ENCODE measurements around the gene OSBPL3. TPM values are rescaled to one million over a fixed set of nuclear protein-coding genes. Genes with fewer than 3 reads are reported as not detected.

OSBPL3 gene
- total RNA-seq, 1 experiment from 2014 or later, result 39.4 TPM

DNA sequence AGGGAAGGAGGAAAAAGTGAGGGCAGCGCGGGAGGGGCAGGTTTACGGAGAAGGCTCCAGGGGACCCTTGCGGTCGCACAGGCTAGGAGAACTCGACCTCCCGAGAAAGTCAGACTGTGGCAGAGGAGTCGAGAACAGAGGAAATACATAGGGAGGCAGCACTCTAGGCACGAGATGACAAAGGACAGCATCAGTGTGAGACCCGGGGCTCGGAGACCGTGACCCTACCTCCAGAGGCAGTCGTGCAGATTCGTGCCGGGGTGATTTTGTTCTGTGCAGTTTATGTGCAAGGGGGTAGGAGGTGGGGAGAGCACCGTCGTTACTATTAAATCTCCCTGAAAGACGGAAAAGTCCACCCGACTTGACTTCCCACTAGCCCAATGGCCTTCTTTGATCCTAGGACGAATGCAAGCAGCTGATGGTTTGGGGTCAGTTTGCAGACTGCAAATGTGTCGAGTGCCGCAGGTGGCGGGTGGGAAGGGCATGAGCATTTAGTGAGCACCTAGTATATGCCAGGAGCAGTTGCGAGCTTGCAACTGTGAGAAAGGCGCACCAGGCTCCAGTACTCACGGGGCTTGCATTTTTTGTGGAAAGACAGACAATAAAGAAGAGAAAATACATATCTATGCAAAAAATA lies 674 bp upstream of the OSBPL3 start:
- DNase-seq (ENCODE audit: low read depth), result peak; percentile 58

DNA sequence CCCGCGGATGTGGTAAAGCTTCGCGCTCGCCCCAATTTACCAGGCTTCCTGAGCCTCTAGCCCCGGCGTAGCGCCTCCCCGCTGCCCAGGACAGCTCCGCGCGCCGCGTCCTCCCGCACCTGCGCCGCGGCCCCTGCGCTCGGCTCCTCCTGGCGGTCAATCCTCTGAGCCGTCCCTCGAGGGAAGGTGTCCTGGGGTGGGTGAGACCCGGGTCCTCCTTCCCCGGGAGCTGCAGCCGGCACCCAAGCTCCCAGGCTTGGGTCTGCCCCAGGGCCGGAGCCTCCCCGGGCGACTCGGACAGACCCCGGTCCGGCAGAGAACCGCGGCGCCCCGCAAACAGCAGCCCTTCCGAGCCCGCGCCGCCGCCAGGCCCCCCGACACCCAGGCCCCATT lies 512 bp downstream of the OSBPL3 start:
- DNase-seq (ENCODE audit: low read depth), result peak; percentile 82

DNA sequence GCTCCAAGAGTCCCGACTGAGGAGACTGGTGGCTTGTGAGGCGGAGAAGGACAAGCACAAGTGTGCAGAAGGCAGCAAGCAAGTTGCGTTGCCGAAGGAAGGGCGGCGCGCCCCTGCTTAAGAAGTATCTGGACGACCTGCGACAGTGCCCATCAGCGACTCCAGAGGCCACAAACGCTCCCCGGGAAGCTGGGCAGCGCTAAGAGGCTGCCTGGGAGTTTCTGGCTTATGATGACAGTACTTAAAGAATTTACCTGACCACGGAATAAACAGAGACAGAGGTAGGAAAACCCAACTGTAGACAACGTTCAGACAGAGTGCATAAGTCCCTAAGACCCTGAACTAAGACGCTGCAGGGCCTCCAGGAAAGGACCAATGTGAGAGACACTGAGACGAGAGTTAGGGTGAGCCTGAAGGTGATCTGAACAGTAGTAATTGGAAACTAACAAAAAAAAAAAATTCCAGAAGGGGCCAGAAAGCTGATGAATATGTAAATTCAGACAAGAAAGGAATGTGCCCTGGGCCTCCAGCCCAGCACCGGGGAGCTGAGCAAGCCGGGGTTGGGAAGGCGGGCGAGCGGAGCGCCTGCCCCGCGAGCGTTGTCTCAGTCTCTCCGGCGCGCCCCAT lies 1.0 kb downstream of the OSBPL3 start:
- DNase-seq (ENCODE audit: low read depth), result no peak

DNA sequence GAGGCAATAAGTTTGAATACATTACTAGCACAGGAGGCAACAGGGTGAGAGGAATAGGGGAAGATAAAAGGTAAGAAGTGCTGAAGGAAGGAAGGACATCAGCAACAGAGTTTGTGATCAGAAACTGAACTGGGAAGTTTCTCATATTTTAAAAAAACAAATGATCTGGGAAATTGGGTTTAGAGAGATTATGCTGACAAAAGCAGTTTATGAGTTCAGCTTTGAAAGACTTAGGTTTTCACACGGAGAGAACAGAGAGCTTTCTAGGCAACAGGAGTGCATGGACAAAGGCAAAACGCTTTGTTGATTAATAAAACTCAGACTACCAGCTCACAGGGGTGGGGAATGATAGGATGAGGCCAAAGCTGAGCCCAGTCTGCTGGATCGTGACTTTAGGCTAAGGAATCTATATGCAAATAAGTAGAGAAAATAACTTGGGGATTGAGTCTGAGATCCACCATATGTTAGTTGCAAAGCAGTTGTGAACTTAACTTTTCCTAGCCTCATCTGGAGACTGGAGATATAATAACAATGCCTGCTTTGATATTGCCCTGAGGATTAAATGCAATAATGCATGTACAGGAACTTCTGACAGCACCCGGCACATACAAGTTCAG lies 4.2 kb downstream of the OSBPL3 start:
- peak; percentile 34 for DNase-seq (ENCODE audit: low read depth)

DNA sequence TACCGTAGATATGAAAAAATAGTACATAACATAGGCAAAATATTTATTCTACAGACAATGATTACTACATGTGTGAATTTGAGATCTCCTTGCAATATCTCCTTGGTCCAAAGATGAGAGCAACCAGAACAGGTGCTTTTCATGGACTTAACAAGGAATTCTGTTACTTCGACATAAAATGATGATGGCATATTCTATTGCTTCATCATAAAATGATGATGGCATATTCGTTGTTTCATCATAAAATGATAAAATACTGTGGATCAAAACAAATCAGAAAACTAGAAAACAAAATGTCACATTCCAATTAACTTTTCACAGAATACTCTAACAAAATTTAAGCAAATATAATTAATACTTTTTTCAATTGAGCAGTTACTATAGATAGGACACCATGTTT lies 4.8 kb downstream of the OSBPL3 start:
- DNase-seq (ENCODE audit: low read depth), result no peak

DNA sequence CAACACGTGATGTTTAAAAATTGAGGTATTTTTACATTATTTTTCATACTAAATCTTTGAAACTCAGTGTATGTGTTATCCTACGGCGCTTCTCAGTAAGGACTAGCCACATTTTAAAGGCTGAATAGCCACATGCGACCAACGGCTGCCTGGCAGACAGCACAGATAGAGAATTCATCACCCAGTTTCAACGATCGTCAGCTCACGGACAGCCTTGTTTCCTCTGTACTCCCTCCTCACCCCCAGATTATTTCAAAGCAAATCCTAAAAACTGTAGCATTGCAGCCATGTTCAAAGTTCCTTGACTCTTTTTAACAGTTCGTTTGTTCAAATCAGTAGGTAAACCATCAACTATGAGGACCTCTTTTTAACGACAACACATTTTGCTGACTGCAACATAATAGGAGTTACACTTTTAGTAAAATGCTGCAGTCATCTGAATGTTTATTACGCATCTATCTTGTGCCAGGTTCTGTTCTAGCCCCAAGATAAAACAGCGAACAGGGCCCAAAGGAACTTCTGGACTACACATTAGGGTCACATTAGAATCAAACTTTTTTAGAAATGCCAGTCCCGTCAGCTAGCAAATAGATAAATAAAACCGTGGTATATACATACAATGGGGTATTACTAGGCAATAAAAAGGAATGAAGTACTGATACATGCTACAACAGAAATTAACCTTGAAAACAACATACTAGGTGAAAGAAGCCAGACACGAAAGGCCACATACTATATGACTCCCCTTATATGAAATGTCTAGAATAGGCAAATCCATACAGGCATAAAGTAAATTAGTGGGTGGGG lies 5.7 kb downstream of the OSBPL3 start:
- no peak for DNase-seq (ENCODE audit: low read depth)

DNA sequence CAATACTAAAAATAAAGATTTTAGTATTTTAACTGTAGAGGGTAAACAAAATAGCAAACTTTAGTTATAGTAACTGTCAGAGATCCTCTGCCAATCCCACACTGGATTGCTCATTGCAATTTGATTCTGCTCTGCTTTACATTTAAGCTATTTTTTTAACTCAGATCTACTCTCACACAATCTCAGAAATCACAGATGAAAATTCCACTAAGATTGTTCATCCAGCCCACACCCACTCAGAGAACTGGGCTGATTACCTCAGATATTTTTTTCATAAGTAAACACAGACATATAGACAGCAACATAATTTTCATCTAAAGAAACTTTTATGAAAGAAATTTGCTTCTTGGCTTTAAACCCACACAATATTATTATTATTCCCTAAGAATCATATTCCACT lies 7.0 kb downstream of the OSBPL3 start:
- DNase-seq (ENCODE audit: low read depth), result peak; percentile 33

DNA sequence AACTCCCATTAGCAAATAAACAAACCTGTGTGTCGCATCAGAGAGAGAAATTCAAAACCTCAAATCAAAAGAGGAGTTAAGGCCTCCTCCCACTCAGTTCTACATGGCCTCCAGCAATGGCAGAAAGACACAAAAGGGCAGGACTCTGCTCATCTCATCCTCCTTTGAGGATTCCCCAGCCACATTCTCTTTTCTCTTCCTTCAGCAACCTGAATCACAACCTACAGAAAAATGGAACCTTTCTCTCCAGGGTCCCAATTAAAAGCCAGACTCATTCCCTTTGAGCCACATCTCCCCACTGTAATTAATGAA lies 7.9 kb downstream of the OSBPL3 start:
- DNase-seq (ENCODE audit: low read depth), result peak; percentile 62

DNA sequence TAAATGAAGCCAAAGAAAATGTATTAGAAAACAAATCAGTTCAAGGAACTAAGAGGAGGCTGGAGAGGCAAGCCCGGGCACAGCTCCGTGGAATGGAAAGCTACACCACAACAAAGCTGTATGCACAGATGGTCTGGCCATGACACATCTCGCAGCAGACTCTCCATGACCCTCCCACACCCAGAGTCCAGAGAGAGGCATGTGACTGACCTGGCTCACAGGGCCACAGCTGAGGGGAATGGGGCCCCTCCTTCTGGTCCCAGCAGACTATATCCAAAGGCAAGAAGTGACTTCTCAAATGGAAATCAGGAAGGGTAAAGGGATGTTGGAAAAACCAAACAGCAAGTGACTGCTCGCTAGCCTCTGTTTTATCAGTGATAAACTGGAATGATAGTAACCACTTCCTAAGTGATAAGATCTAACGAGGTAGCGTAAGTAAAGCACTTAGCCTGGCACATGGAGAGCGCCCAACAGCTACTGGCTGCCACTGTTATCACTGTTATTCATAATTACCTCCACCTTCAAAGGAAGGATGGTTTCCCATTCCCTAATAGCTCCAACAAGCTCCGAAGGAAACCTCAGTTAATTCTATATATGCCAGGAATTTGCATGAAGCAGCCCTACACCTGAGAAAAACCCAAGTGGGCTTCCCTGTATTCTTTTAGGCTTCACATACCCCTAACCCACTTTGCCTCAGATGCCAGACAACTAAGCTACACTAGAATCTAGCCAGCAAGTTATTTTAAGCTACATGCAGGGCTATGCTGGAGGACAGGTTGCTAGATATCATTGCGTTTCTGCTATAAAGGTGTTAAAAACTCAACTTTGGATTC lies 8.4 kb downstream of the OSBPL3 start:
- DNase-seq (ENCODE audit: low read depth), result peak; percentile 99

DNA sequence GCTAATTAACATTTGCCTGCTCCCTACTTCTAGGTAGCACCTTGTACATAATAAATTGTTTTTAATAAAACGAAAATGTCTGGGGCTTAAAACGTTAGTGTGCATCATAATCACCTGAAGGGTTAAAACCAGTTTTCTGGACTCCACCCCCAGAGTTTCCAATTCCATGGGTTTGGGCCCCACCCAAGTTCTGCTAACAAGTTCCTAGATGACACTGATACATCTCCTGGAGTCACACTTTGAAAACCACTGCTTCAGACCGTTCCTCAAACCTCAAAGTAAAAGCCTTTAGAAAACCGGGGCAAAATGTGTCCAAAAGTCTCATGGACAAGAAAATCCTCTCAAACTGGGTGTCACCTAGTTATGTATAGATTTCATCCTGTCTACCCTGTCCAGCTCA lies 9.3 kb downstream of the OSBPL3 start:
- peak; percentile 81 for DNase-seq (ENCODE audit: low read depth)

DNA sequence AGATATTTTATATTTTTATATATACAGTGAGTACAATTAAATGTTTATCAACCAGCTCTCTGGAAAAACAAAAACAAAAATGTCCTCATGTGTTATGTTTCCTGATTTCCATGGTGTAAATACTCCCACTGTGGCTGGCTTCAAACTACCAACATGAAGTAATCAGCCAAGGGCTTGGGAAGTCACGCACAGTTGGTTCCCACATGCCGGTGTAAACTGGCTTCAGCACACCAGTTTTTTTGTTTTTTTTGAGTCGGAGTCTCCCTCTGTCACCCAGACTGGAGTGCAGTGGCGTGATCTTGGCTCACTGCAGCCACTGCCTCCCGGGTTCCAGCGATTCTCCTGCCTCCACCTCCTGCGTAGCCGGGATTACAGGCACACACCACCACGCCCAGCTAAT lies 11.8 kb downstream of the OSBPL3 start:
- no peak for DNase-seq (ENCODE audit: low read depth)

DNA sequence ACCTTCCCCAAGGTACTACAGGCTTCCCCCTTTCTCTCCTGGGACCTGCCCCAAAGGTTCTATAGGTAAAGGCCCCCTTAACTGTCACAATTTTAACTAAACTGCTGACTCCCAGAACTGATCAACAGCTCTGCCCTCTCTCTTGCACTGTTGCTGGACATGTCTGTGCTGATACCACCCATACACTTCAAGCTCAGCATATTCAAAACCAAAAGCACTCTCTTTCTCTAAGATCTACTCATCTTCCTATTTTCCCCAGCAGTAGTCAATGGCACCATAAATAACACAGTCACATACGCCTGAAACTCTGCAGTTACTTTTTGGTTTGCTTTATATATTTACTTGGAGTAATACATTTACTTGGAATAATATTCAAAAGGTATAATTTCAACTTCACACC lies 12.3 kb downstream of the OSBPL3 start:
- no peak for DNase-seq (ENCODE audit: low read depth)

DNA sequence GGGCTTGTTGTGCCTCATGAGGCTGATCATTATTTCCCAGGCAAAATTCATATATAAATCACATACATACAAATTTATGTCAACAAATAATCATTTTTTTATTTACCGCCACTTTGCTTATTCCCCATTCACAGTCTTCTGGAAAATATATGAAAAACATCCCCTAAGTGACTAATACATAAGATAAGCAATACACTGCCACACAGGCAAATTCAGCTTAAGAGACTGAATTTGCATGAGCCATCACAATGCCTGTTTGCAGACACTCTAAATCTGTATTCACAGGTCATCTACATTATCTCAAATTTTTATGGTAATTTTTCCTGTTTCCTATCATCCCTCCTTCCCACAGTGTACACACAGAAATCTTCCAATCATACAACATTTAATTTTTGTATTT lies 13.2 kb downstream of the OSBPL3 start:
- no peak for DNase-seq (ENCODE audit: low read depth)

DNA sequence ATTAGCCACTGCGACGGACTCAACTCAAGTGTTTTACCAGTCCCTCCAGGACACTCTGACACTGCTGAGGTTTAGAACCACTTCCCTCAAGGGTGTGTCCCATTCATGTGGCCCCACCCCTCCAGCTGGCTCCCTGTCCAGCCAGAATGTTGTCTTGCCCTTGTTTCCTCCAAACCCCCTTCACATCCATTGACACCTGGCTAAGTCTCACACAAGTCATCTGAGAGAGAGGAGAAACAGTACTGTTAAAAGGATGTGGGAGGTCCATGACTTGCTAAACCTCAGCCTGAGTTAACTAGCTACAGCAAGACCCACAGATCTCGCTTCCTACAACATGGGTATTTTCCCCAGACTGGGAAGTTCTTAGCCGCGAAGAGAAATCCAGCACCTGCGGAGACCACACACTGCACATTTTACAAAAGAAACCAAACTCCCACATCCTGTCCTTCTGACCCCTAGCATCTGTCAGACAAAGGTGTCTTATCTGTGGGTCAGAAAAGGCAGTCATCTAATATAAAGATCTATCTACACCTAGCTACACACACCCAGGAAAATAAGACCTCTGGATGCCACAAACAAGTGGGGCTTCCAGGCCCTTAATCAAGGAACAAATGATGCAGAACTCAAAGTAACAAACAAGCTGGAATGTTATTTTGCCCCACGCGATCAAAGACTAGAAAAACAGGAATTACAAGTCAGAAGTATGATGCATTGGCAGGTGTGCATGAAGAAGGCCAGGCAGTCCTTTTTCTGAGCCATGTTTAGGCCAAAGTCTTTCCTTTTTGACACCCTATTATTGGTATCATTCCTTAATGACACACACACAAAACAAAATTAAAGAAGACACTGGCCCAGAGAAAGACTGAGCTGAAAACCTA lies 13.9 kb downstream of the OSBPL3 start:
- DNase-seq (ENCODE audit: low read depth), result peak; percentile 63

DNA sequence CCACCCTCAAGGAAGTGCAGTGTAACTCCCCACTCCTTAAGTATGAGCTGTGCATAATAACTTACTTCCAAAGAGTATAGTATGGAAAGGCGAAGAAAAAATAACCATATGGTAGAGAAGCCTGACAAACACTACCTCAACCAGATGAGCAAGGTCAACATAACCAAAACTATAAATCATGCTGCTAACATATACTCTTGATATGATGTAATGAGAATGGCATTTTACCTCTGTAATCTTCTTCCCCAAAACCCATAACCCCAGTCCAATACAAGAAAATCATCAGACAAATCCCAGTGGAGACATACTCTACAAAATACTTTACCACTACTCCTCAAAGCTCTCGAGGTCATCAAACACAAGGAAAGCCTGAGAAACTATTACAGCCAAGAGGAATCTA lies 15.8 kb downstream of the OSBPL3 start:
- no peak for DNase-seq (ENCODE audit: low read depth)

DNA sequence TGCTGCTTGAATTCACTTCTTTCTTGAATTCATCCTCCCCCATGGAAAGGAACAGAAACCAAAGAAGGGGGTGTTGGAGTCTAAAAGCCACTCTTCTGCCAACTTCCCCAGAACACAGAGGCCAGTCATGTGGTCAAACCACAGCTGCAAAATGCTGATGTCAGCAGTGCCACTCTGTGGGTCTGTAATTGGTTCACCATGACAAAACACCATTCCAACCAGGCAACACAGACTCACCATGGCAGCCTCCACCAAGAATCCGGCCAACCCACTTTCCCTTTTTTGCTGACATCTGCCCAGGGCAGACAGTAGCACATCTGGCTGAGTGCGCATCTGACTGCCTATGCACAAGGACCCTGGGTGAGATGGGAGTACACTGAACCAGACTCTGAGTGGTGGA lies 16.8 kb downstream of the OSBPL3 start:
- DNase-seq (ENCODE audit: low read depth), result peak; percentile 97

DNA sequence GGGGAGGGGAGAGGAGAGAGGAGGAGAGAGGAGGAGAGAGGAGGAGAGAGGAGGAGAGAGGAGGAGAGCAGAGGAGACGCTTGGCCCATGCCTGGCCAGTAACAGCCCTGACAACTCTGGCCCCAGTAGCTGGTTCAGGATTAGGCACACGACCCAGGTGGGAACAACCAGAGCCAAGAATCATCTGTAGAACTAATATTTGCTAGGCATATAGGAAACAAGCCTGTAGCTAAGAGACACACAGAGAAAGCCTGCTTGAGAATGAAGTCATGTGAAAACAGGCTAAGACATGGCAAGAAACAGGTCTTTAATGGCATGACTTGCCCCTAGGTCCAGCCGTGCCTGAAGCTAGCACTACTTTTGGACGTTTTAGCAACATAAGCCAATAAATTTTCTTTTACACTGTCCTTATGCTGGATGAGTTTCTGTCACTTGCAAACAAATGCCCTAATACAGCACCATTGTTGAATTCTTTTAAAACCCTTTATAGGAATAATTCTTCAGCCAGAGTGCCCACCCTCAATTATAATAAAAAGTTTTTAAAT lies 17.5 kb downstream of the OSBPL3 start:
- no peak for DNase-seq (ENCODE audit: low read depth)

DNA sequence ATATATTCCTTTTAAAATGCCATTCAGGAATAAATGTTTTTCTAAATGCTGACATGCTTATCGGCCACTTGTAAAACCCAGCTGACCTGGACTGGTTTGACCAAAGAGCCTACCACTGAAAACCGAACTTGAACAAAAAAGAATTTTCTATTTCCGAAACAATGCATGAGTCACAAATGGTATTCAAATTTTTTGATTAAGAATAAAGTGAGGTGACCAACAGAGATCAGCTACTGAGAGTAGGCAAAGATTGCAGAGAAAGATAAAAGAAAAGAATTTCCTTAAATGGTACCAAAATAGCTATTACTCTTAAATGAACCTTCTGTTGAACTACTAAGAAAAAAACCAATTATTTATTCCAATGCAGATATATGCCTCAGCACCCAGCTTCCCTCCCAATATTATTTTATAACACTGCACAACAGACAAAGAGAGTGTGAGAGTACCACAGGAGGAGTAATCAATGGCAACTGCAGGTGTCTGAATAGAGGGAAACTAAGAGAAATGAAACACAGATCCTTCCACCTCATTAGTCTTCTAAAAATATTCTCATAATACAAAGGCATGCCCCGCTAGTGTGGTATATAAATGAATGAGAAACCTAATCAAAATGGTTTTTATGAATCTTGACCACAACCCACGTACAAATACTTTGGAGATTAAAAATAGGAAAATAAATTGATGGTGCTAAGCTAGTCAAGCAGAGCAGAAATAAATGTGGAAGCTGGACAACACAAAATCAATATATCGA lies 20.1 kb downstream of the OSBPL3 start:
- DNase-seq (ENCODE audit: low read depth), result peak; percentile 35

DNA sequence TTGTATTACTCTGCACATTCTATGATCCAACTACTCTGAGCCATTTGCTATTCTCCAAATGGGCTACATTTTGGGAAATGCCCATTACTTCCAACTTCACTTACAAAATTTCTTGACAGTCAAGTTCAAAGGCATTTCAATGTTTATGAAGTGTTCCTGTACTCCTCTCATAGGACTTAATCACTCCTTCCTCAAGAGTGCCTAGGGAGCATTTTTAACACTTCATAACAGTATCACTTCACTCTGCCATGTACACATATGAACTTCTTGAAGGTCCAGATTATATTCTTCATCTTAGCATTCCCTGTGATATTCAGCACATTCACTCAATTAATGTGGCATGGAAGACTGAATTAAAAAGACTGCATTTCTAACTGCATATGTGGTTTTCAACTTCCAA lies 21.6 kb downstream of the OSBPL3 start:
- DNase-seq (ENCODE audit: low read depth), result no peak

DNA sequence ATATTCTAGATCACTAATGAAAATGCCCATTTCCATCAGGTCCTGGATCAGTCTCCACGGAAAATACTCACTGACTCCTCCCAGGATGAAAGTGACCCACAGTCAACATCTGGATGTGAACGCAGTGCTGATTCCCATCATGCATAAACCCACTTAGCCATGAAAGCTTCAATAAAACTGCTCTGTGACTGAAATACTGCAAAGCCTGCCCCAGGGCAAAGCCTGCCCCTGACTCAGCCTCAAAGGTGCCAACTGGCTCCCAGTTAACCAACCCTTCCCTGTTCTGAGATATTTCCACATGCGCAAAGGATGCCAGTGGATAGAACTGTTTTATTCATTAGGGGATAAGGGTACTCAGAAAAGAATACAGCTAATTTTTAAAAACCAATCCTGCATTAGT lies 24.0 kb downstream of the OSBPL3 start:
- peak; percentile 97 for DNase-seq (ENCODE audit: low read depth)
